Stimulated activated naive CD8-positive, alpha-beta T cell treated with anti-CD3 and anti-CD28 coated beads, Interleukin-15, Interleukin-2, amounts not matched to agents 100 ng/mL and 50 ng/mL, for 24 hours (primary cell): Measurements from ENCODE around the gene LACTBL1.
A peak's percentile ranks its signal among the peaks of the same experiment; 100 is the strongest.
"Not testable (repeated sequence)": the region's sequence is repeated elsewhere in the genome, so short reads cannot be mapped to it uniquely, and the experiment has no call there.

Experiments used
- H3K27ac Mint-ChIP-seq: one replicate; pipeline ENCODE4 v1.8.0; 2021; ENCODE audit warnings: mild to moderate bottlenecking, mixed read lengths
- H3K27me3 Mint-ChIP-seq: one replicate; pipeline ENCODE4 v1.8.0; 2021; ENCODE audit warnings: mixed read lengths
- H3K36me3 Mint-ChIP-seq: one replicate; pipeline ENCODE4 v1.8.0; 2021; ENCODE audit warnings: low read depth, mixed read lengths
- H3K4me1 Mint-ChIP-seq: one replicate; pipeline ENCODE4 v1.8.0; 2021; ENCODE audit warnings: low read depth, mixed read lengths
- H3K4me3 Mint-ChIP-seq: one replicate; pipeline ENCODE4 v1.8.0; 2021; ENCODE audit warnings: mild to moderate bottlenecking, mixed read lengths
- H3K9me3 Mint-ChIP-seq: one replicate; pipeline ENCODE4 v1.8.0; 2021; ENCODE audit warnings: mixed read lengths

LACTBL1 gene, protein sequence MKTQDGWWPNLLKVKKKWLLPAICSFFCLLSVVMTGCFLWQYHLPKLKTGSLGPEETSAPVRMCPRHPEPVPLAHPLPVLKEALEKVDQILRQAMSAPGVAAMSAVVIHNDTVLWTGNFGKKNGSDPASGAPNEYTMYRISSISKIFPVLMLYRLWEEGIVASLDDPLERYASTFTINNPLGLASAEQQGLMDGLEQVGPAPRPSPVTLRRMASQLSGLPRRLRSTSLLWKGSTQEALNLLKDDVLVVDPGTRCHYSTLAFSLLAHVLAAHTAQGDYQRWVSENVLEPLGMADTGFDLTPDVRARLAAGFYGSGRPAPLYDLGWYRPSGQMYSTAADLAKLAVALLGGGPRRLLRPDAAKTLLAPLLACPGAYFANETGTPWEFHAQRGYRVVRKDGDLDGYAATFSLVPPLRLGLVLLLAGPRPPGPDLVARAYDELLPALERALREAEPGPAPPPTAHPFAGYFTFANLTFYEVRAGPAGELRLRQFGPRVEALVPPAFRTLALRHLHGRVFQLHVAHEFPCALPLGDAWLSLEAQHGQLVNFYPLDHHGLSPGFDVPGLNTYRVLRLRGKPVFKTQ

DNA sequence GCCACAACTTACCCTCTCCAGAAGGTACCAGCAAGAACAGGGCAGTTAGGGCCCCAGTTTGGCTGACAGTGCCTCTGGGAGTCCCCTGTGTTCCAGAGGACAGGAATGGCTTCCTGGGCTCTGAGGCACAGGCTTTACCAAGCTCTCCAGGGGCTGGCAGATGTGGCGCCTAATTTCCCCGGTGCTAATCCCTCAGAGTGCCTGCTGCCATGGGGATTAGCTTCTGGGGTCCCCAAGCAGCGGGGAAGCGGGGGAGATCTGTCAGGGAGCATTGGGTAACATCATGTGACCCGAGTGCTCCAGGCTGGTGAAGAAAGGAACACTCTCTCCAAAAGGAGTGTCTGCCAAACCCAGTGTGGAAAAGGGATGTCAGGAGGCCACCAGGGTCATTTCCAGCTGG, at the start of gene LACTBL1:
Gene LACTBL1 (minus strand): TSS at position 107 of the 400 bp plus-strand sequence. CDS start 550 bp downstream, outside the sequence.
- Mint-ChIP-seq H3K27me3 (peaks cover 49% of the 10 kb centered on the region), H3K27ac (no peak within 1 kb of the TSS), H3K4me1 (no peaks in the 10 kb centered on the region), H3K36me3 (no peaks in the 10 kb centered on the region), H3K9me3 (no peaks in the 10 kb centered on the region), H3K4me3 (no peak within 1 kb of the TSS)

DNA sequence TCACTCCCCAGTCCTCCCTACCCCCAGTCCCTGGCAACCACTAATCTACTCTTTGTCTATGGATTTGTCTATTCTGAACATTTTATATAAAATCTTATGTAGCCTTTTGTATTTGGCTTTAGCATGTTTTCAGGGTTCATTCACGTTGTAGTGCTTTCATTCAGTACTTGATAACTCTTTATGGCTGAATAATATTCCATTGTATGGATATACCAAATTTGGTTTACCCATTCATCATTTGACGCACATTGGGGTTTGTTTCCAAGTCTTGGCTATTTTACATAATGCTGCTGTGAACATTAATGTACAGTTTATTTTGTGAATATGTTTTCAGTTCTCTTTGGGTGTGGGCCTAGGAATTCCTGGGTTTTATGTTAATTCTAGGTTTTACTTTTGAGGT, 49.2 kb upstream of the LACTBL1 start:
- Mint-ChIP-seq H3K27ac (no peak overlapping the region), H3K4me1 (peaks cover 68% of the 10 kb centered on the region), H3K4me3 (peak overlapping the region; percentile 44), H3K9me3 (no peaks in the 10 kb centered on the region), H3K36me3 (peaks cover 30% of the 10 kb centered on the region), H3K27me3 (no peaks in the 10 kb centered on the region)

DNA sequence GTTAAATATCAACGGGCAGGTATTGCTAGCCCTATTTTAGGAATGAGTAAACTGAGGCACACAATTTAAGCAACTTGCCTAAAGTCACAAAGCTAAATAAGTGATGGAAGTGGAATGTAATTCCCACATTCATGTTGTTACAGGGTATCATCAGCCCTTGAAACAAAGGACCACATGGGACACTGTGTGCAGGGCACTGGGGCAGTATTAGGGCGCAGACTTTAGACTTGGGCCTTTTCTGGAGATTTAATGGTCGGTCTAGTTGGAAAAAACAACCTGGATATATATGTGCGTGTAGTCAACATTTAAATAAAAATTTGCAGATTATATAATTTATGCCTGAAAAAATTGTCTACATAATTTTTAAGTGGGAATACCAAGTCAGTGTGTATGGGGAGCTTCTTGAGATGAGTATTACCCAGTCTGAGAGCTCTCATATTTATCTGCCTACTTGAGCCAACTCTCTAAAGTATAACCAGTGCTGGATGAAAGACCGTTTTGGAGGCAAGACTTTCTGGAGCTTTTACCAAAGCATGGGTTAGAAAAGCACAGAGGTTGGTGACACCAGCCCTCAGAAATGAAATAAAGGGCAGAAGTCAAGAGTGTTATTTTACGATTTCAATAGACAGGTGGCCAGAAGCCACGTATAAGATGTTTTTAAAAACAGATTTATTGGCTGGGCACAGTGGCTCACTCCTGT, 48.2 kb upstream of the LACTBL1 start:
- Mint-ChIP-seq H3K27me3 (no peaks in the 10 kb centered on the region), H3K4me3 (peak overlapping the region; percentile 96), H3K27ac (peak overlapping the region; percentile 88), H3K9me3 (no peaks in the 10 kb centered on the region), H3K36me3 (peaks cover 30% of the 10 kb centered on the region), H3K4me1 (peaks cover 59% of the 10 kb centered on the region)

DNA sequence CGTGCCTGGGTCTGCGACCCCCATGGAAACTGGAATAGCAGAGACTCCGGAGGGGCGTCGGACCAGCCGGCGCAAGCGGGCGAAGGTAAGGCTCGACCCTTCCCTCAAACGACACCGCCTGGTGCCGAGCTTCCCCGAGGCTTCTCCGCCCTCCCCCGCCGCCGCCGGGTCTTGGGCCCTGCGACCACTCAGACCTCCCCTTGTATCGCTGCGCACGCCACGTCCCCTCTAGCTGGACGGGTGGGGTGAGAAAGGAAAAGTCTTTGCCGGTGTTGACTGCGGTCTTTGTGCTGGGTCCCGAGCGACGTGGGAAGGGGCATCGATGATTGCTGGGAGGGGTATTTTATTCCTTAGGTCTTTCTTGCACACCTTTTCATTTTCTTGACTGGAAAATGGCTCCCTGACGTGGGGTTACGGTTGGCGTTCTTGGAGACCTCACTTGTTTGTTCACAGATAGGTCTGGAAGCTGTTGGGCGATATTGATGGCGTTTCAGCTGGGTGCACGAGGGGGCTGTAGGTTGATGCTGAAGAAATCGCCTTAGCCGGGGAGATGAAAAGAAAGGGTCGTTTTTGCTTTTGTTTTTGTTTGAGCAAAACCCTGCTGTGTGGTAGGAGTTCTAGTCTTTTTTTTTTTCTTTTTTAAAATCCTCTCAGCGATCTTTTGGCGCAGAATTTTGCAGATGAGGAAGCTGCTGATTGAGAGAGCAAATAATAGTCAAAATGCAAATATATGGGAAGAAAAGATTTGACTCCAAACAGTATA, 47.4 kb upstream of the LACTBL1 start:
- Mint-ChIP-seq H3K4me1 (peaks cover 54% of the 10 kb centered on the region), H3K36me3 (peaks cover 30% of the 10 kb centered on the region), H3K27me3 (no peaks in the 10 kb centered on the region), H3K27ac (peak overlapping the region; percentile 88), H3K9me3 (no peaks in the 10 kb centered on the region), H3K4me3 (peak overlapping the region; percentile 96)

DNA sequence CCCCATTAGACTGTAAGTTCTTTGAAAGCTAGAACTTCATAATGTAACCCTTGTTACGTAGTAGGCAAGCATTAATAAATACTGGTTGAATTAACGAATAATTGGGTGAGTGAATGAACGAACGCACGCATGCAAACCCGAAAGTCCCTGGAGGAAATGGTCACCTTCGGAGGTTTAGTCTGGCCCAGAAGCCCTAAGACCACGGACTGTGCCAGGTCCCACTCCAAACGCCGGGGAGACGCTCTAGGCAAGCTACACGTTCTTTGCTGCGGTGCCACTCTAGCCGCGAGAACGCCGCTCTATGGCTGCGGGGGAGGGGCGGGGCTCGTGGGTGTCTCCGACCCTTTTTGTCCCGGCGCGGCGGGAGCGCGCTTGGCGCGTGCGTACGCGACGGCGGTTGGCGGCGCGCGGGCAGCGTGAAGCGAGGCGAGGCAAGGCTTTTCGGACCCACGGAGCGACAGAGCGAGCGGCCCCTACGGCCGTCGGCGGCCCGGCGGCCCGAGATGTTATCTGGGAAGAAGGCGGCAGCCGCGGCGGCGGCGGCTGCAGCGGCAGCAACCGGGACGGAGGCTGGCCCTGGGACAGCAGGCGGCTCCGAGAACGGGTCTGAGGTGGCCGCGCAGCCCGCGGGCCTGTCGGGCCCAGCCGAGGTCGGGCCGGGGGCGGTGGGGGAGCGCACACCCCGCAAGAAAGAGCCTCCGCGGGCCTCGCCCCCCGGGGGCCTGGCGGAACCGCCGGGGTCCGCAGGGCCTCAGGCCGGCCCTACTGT, 46.6 kb upstream of the LACTBL1 start, which contains the start of gene KDM1A:
Gene KDM1A (plus strand): TSS at position 375 of the 769 bp plus-strand sequence. CDS start 129 bp downstream, at position 504.
- H3K4me3 Mint-ChIP-seq: peak within 1 kb of the TSS; percentile 96
- peak within 1 kb of the TSS; percentile 94 for H3K27ac Mint-ChIP-seq
- H3K9me3 Mint-ChIP-seq: no peaks in the 10 kb centered on the region
- H3K27me3 Mint-ChIP-seq: no peaks in the 10 kb centered on the region
- peaks cover 49% of the 10 kb centered on the region for H3K4me1 Mint-ChIP-seq
- H3K36me3 Mint-ChIP-seq: peaks cover 30% of the 10 kb centered on the region

DNA sequence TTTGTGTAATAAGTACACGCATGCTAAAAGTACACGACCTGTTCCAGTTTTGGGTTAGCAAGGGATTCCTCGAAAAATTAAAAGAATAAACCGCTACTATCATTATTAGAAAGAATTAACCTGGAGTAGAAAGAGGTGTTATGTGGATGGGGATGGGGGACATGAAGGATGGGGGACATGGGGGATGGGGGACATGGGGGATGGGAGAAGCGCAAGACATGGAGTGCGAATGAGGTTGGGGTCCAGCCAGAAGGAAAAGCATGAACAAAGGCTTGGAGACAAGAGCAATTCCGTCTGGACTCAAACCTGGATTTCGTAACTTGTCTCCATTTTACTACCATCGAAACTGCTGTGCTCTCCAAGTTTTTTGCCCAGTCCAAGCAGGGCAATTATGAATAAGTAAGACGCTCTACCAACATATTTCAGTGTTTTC, 46.0 kb upstream of the LACTBL1 start:
- peak overlapping the region; percentile 96 for H3K4me3 Mint-ChIP-seq
- H3K27ac Mint-ChIP-seq: peak overlapping the region; percentile 94
- H3K36me3 Mint-ChIP-seq: peaks cover 26% of the 10 kb centered on the region
- H3K4me1 Mint-ChIP-seq: peaks cover 43% of the 10 kb centered on the region
- no peaks in the 10 kb centered on the region for H3K9me3 Mint-ChIP-seq
- H3K27me3 Mint-ChIP-seq: no peaks in the 10 kb centered on the region

DNA sequence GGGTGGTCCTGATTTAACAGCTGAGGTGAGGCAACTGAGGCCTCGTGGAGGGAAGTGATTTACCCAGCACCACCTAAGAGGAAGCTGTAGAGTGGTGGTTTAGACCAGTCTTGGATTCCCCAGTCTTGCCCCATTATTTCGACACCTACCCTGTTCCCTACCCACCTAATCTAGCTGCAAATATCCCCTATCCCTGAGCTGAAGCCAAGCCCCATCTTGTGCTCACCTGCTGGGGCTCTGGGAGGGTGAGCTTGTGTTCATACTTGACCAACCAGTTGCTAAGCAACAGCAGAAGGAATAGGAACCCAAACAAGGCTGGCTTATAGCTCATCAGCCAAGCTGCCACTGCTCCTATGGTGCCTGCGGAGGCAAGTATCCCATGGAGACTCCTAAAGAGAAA, 41.0 kb upstream of the LACTBL1 start:
- peaks cover 5% of the 10 kb centered on the region for H3K4me1 Mint-ChIP-seq
- no peaks in the 10 kb centered on the region for H3K36me3 Mint-ChIP-seq

DNA sequence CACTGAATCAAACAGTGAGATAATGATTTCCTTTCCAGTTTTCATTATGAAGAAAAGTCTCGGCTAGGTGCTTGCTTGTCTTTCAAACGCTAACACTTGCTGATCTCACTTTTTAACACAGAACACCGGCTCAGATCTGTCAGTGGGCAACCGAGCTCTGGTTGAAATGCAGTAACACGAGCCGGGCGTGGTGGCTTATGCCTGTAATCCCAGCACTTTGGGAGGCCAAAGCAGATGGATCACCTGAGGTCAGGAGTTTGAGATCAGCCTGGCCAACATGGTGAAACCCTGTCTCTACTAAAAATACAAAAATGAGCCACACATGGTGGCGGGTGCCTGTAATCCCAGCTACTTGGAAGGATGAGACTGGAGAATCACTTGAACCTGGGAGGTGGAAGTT, 37.4 kb upstream of the LACTBL1 start:
- not testable (repeated sequence) for H3K4me1 Mint-ChIP-seq, H3K36me3 Mint-ChIP-seq, H3K9me3 Mint-ChIP-seq, H3K4me3 Mint-ChIP-seq, H3K27ac Mint-ChIP-seq, H3K27me3 Mint-ChIP-seq

More for the DNA sequence above, 41.0 kb upstream of the LACTBL1 start:
- H3K27ac Mint-ChIP-seq: no peak overlapping the region
- no peaks in the 10 kb centered on the region for H3K27me3 Mint-ChIP-seq
- no peaks in the 10 kb centered on the region for H3K9me3 Mint-ChIP-seq
- no peak overlapping the region for H3K4me3 Mint-ChIP-seq

DNA sequence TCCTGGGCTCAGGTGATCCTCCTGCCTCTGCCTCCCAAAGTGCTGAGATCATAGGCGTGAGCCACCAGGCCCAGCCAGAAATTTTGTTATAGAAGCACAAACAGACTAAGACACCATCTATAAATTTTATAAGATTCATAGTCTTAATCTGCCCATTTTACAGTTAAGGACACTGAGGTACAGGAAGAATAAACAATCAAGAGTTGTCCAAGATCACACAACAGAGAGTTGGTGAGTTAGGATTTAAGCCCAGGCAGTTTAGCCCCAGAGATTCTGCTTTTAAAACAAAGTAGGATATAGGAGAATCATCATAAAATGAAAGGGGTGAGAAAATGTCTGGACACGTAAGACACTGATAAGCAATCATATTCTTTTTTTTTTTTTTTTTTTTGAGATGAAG, 36.2 kb upstream of the LACTBL1 start:
- no peak overlapping the region for H3K27ac Mint-ChIP-seq
- no peaks in the 10 kb centered on the region for H3K27me3 Mint-ChIP-seq
- H3K4me3 Mint-ChIP-seq: no peak overlapping the region
- H3K9me3 Mint-ChIP-seq: no peaks in the 10 kb centered on the region
- no peaks in the 10 kb centered on the region for H3K36me3 Mint-ChIP-seq
- H3K4me1 Mint-ChIP-seq: no peaks in the 10 kb centered on the region

DNA sequence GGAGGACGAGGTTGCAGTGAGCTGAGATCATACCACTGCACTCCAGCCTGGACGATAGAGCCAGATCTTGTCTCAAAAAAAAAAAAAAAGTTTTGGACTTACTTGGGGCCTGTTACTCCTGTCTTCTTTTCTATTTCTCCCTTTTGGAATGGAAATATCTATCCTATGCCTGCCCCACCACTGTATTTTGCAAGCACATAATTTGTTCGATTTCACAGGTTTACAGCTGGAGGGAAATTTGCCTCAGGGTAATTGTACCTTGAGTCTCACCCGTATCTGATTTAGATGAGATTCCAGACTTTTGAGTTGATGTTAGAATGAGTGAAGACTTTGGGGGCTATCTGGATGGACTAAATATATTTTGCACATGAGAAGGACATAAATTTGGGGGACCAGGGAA, 34.4 kb upstream of the LACTBL1 start:
- Mint-ChIP-seq H3K4me3 (no peak overlapping the region), H3K9me3 (no peaks in the 10 kb centered on the region), H3K36me3 (no peaks in the 10 kb centered on the region)

DNA sequence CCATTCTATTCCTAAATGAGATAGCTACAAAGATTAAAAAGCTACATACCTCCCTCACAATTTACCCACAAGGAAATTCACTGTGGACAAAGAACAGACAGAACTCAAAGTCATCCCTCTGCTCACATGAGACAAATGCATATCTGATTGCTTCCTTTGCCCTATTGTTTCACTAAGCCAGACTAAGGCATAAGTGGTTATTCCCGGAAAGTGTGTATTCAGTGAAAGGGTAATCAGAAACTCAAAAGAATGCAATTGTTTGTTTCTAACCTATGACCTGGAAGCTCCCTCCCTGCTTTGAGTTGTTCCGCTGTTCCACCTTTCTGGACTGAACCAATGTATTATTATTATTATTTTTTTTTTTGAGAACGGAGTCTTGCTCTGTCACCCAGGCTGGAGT, 32.1 kb upstream of the LACTBL1 start:
- not testable (repeated sequence) for H3K36me3 Mint-ChIP-seq, H3K27me3 Mint-ChIP-seq, H3K4me1 Mint-ChIP-seq, H3K4me3 Mint-ChIP-seq, H3K9me3 Mint-ChIP-seq, H3K27ac Mint-ChIP-seq

More for the DNA sequence above, 34.4 kb upstream of the LACTBL1 start:
- Mint-ChIP-seq H3K4me1 (no peaks in the 10 kb centered on the region), H3K27ac (no peak overlapping the region), H3K27me3 (no peaks in the 10 kb centered on the region)

DNA sequence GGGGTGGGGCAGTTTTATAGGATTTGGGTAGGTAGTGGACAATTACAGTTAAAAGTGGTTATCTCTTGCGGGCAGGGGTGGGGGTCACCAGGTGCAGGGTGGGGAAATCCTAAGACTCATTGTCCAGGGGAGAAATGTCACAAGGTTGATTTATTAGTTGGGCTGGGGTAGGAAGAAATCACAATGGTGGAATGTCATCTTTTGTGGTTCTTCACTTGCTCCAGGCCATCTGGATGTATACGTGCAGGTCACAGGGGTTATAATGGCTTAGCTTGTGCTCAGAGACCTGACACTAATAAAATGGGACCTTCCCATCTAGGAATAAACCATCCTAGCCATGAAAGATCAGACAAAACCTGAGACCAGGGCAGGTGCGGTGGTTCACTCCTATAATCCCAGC, 31.4 kb upstream of the LACTBL1 start:
- Mint-ChIP-seq H3K4me1 (no peaks in the 10 kb centered on the region), H3K27me3 (no peaks in the 10 kb centered on the region), H3K4me3 (no peak overlapping the region), H3K27ac (no peak overlapping the region), H3K36me3 (no peaks in the 10 kb centered on the region), H3K9me3 (no peaks in the 10 kb centered on the region)

DNA sequence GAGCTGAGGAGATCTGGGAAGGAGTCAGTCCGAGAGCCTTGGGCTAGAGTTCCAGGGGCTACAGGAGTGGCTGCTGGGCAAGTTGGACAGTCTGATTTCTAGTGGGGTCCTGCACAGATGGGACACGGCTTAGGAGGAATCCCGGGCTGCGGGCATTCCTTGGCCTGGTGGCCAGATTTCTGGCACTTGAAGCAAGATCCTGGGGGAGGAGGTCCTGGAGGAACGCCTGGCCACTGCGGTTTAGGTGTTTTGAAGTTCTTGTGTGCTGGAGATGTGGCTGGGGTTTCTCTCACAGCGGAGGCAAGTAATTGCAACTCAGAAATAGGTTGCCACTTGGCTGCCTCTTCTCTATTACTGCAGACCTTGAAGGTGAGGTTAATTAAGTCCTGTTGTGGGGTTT, 29.6 kb upstream of the LACTBL1 start:
- H3K9me3 Mint-ChIP-seq, H3K4me3 Mint-ChIP-seq, H3K4me1 Mint-ChIP-seq: not testable (repeated sequence)

DNA sequence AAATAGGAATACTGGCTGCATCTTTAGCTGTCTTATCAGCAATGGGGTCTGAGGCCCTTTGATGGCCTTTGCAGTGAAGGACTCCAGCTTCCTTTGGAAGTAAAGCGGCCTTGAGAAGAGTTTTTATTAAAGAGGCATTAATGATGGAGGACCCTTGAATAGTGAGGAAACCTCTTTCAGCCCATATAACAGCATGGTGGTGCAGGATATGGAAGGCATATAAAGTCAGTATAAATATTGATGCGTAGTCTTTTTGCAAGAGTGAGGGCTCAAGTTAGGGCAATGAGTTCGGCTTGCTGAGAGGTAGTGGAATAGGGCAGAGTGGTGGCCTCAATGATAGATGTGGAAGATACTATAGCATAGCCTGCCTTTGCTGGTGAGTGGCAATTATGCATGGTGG, 27.5 kb upstream of the LACTBL1 start:
- H3K36me3 Mint-ChIP-seq, H3K4me1 Mint-ChIP-seq, H3K27me3 Mint-ChIP-seq, H3K4me3 Mint-ChIP-seq, H3K27ac Mint-ChIP-seq, H3K9me3 Mint-ChIP-seq: not testable (repeated sequence)

More for the DNA sequence above, 29.6 kb upstream of the LACTBL1 start:
- not testable (repeated sequence) for H3K27me3 Mint-ChIP-seq, H3K27ac Mint-ChIP-seq, H3K36me3 Mint-ChIP-seq
